Embryonic facial prominence (tissue), 1 donor: ENCODE data around the gene CDH4.

ENCODE experiments used
- DNase-seq: peaks from one replicate; pipeline ENCODE4 v3.0.0-alpha.2; 2016; ENCODE audit errors: extremely low spot score

CDH4 gene

DNA sequence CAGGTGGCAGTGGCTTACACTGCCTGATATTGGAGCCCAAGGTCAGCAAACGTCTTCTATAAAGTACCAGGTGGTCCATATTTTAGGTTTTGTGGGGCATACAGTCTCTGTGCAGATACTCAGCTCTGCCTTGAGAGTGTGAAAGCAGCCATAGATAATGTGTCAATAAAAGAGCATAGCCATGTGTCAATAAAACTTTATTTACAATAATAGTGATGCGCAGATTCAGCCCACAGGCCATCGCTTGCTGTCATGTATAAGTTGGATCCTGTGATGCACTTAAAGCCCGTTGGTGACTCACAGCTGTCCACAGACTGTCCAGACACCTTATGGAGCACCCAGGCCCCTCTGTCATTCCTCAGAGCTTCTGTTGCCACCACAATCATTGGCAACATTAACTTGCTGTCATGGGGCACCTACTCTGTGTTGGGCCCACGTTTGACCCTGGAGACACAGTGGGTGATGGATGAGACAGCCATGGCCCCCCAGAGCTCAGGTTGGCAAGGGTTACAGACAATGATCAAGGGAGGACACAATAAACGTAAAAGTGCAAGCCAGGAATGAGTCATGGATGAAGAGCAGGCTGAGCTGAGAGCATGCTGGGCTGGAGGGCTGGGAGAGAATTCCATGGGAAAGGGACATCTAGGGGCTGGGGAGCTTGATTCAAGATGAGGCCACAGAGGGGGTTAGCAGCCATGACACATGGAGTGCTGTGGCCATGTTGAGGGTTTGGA is 640.0 kb downstream of the CDH4 start:
- no peak for DNase-seq

DNA sequence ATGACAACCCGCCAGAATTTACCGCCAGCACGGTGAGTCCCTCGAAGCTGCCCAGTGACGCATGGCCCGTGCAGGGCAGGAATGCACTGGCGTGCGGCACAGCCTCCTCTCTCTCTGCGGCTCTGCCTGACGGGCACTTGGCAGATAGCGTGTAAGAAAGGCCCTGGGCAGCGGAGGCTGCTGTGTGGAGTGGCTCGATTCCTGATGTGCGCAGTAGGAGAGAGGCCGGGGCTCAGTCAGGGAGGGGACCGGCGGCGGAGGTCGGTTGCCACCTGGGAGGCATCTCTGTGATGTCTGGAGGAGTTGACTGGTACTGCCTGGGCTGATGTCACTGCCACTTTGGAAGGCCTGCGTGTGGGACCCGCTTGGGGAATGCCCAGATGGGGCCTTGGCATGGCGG is 643.0 kb downstream of the CDH4 start:
- no peak for DNase-seq

DNA sequence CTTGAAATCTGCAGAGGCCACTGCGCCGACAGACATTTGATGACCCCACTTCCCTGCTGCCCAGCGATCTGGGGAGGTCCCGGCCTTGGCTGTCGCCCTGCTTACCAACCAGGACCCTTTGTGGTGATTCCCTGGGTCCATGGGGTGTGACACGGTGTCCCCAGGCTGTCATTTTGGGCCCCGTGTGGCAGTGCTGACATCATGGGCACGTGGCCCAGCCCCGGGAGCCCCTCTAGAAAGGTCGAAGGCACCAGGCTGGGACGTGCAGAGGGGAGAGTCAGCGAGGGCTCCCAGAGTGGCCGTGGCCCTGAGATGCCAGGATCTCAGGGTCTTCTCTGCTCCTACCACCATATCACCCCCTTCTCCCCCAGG is 643.6 kb downstream of the CDH4 start:
- DNase-seq: no peak

DNA sequence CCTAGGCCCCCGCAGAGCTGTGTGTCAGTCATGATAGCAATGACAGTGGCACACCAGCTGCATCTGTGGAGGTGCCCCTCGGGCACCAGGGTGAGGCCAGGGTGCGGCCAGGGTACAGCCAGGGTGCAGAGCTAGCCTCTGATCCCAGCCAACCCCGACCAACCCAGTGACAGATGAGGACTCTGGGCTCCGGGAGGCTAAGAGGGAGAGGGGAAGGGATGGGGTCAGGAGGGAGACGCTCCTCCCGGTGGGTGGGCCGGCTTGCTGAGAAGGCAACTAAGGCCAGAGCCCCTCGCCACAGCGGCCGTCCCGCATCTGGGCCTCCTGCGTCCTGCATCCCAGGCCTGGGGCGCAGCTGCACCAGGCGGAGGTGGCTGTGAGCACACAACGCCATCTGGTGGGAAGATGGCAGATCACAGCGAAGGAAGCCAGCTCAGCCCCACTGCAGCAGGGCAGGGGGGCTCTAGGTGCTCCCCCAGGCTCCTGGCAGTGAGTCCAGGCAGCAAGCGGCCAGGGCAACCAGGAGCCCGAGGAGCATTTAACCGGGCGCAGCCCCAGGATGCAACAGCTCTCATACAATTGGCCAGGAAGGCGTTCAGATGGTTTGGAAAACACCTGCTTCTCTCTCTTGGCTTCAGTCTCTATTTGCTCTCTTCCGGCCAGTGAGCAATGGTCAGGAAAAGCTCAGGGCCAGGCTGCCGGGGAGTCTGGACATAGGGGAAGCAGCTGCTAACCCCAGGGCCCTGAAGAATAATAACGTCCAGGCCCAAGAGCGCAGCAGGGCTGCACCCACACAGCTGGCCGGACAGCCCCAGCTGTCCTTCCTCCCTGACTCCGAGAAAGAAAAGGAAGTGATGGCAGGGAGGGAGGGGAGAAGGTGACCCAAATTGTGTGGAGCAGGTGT is 644.2 kb downstream of the CDH4 start:
- no peak for DNase-seq

DNA sequence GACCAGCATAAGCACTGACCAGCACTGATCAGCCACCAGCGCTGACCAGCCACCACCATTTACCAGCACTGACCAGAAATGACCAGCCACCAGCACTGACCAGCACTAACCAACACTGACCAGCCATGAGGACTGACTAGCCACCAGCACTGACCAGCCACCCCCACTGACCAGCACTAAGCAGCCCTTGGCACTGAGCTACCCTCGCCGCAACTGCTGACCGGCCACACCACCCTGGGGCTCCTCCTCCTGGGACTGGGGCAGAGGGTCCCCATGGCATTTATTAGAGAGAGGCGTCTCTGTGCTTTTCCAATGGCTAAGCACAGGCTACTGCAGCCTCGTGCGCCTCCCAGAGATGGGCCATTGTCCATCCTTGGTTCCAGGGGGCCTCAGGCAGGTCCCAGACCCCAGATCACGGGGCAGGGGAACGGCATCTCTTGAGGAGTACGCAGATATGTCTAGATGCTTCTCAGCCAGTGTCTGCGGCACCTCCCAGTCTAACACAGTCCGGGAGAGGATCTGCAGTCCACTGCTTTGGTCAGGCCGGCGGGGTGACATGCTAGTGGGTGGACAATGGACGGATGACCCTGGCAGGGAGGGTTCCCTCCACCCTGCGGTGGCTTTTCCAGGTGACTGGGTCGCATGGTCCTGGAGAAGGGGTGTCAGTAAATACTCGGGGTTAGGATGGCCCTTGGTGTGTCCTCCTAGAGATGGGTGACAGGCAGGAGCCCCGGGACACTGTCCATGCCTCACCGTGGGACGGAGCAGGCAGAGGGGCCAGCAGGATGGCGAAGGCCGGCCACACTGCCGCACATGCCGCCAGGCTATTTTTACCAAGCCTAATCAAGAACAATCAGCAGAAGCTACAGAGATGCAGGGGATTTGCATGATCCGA is 645.6 kb downstream of the CDH4 start:
- no peak for DNase-seq

DNA sequence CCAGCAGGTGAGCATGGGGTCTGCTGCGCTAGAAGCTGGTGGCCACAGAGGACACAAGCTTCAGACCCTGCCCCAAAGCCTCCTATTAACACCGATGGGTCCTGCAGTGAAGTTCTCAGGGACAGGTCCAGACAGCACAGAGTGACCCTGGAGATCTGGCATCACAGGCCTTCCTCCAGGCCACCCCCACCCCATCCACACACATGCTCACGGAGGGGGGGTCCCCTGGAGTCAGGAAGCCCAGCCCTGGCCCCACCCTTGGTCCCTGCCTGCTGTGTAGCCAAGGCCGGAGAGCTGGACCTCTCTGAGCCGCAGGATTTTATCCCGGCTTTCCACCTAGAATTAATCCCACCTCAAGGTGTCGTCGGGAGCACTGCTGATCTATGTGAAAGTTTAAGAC is 646.3 kb downstream of the CDH4 start:
- no peak for DNase-seq

DNA sequence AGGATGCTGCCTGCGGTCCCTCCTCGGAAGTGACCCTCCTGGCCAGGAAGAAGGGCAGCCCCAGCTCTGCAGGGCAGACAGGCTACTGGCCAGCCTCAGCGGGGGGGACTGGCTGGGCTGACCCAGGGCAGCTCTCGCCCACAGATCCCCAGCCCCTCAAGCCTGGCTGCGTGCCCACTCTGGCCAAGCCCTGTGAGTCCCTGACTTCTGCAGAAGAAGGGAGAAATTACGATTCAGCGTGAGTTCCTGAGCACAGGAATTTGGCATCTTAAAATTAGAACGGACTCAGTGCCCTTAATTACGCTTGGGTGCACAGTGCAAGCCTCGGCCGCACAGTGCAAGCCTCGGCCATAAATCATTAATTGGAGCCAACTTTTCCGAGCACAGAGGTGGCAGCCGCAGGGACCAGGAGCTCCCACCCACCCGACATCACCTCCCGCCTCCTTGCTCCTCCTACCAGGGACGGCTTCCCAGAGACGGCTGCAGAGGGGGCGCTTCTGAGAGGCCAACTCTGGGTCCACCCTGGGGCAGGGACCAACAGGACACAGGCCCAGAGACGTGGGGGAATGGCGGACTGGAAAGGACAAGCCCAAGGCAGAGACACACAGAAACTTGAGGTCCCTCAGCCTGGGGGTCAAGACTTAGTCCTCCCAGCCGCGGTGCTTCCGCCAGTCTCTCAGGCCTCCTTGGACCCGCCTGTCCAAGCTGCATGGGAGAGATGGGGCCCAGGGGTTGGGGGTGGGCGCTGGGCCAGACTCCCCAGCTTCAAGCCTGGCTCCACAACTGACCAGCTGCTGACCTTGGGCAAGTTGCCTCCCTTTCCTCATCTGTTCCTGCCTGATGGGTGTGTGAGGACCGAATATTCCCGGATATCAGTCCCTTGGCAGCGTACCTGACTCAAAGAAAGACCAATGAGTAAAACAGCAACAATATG is 648.2 kb downstream of the CDH4 start:
- DNase-seq: no peak

DNA sequence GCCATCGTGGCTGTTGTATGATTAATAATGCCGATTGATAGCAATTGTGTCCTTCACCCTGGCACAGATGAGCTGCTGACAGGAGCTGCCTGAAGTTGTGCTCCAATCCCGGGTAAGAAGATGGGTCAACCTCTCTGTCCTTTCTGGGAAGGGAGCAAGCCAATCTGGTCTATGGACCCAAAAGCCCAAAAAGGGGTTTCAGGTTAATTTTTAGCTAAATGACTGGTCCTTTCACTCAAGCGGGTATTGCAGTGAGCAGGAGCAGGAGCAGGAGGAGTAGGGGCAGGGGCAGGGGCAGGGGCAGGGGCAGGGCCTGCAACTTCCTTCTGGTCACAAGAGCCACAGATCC is 648.9 kb downstream of the CDH4 start:
- no peak for DNase-seq

DNA sequence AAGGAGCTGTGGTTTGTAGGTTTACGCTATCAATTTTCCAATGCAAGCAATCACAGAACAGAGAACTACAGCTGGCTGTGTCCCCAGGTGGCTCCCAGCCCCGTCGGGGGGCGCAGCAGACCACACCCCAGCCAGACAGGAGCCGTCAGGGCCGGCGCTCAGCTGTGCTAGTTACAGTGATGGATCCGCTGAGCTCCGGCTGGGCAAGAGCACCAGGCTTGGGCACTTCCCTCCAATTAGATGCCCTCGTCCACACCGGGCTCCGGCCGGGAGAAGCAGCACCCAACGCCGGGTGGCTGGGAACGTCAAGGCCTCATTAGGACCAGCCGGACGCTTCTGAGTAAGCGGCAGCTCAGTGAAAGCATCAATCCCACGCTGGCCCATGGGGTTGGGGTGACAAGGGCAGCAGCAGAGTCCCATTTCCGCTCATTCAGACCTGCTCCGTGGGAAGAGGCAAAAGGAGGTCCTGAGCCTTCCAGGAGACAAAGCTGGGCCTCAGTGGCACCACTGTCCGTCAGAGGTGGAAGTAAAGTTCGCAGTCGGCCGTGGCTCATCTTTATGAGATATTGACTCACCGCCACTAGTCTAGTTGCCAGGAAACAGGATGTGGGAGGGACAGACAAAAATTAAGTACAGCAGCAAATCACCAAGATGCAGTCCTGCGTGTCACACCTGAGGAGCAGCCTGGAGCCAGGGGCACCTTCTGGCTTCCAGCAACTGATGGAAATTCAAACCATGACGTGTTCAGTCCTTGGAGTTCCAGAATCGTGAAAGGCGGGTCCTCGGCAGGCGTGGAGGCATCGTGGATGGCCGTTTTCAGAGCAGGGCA is 649.5 kb downstream of the CDH4 start:
- no peak for DNase-seq

DNA sequence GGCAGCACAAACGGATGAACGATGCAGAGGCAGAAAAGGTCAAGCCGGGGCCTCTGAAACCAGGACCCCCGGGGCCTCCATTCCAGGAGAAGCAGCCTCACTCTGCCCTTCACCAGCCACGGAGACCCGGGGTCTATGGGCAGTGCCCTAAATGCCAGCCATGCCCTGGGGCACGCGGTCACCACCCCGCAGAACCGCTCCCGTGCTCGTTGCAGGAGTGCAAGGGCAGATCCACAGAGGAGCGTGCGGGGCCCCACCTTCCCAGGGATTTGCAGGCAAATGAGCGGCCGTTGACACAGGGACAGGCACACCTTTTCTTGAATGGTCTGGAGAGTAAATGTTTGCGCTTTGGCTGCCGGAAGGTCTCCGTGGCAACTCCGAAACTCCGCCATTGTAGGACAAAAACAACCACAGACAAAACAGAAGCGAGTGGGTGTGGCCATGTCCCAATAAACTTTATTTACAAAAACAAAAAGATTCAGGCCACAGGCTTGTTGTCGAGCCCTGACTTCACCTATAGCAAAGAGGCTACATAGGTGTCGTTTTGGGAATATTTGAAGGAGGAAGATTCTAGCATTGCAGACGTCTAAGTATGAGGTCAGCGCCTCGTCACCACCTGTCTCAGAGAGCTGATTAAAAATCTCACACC is 650.3 kb downstream of the CDH4 start:
- no peak for DNase-seq

DNA sequence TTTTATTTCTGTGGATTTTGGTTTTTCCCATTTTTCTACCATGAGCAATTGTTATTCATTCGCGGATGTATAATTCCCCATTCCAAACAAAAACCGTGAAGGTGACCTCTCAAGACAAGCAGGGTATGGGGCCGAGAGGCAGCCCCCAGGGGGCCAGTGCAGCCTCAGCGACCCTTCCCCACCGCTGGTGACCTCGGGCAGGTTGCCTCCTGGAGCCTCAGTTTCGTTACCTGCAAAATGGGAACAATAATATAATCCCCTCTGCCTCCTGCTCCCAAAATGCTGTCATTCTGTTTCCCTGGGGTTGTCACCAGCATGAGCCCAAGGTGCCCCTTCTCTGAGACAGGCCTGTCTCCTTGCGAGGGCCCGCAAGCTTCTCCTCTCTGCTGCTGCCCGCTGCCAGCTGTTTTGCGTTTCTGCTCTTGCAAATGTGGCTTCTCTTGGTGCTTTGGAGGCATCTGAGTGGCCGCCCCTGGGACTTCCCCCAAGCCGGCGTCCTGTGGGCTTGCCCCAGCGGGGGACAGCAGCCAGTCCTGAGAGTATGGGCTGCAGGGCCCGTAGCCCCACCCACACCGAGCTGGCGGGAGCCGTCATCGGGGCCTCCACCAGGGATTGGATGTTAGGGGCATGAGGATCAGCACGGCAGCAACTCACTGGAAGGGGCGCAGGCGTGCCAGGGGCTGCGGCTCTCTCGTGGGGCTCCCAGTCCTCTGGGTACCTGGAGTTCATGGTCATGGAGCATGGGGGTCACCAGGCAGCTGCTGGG is 651.7 kb downstream of the CDH4 start:
- no peak for DNase-seq

DNA sequence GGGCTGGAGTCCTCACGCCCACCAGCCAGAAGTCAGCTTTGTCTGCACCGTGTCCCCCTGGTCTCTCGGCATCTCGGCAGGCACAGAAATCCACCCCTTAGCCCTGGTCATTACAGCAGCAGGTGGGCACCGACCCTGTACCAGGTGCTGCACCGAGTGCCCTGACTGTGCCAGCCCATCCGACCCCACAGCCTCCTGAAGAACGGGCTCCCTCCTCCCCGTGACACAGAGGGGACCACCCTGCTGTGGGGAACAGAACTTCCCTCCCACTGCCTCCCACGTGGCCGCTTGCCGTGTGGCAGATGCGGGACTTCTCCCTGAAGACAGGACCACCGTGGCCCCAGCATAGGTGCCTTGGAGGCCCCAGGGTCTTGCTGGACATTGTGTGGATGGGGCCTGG is 652.4 kb downstream of the CDH4 start:
- DNase-seq: no peak

DNA sequence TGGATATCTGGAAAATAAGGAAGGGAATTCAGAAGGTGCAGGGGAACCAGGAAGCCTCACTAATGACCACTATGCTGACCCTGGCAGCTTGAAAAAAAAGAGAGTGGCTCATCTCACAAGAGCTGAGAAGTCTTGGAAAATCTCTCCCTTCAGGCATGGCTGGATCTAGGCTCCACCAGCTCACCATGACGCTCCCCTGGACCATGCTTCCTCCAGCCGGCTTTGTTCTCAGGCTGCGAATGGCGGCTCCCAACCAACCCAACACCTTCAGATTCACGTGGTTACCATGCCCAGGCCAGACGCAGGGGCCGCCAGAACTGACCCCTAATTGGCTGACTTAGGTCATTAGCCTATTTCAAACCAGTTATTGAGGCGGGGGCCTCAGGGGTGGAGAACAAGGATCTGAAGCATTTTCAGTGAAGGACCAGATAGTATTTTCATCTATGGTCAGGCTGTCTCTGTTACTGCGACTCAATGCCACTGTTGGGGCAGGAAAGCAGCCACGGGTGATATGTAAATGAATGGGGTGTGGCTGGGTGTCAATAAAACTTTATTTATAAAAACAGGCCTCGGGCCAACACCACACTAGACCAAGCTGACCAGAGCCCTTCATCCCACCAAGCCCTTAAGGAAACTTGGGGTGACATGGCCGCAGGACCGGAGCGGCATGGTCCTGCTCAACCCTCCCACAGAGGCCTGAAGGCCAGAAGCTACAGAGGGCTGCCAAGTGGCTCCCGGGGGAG is 653.9 kb downstream of the CDH4 start:
- DNase-seq: no peak

DNA sequence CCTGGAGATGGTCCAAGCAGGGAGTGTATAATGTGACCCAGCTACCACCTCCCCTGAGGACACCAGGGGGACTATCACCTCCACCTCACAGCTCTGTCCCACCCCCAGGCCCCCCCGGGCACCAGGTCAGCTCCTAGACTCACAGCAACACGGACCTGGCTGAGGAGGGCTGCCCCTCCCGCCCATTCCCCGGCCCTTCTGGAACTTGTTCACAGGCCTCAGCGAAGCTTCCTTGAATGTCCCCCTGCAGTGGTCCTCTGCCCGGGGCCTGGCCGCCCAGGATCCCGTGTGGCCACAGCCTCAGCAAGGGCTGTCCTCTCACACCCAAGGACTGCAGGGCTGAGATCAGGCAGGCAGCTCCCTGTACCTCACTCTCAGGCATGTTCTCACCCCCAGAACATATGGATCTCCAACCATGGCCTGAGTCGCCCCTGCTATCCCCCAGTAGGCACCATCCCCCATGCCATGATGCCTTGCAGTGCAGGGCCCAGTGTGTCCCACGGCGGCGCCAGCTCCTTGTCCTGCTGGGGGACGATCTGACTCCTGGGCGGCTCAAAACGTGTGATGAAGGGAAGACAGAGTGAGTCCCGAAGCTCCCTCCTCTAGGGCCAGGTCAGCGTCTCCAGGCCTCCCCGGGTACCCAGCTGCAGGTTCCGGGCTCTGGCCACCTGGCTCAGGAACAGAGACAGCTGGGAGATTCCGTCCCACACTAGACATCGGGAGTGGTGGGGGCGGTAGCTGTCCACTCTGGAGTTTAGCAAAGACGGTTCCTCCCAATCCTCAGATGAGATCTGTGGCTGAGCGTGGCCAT is 655.2 kb downstream of the CDH4 start:
- DNase-seq: no peak

DNA sequence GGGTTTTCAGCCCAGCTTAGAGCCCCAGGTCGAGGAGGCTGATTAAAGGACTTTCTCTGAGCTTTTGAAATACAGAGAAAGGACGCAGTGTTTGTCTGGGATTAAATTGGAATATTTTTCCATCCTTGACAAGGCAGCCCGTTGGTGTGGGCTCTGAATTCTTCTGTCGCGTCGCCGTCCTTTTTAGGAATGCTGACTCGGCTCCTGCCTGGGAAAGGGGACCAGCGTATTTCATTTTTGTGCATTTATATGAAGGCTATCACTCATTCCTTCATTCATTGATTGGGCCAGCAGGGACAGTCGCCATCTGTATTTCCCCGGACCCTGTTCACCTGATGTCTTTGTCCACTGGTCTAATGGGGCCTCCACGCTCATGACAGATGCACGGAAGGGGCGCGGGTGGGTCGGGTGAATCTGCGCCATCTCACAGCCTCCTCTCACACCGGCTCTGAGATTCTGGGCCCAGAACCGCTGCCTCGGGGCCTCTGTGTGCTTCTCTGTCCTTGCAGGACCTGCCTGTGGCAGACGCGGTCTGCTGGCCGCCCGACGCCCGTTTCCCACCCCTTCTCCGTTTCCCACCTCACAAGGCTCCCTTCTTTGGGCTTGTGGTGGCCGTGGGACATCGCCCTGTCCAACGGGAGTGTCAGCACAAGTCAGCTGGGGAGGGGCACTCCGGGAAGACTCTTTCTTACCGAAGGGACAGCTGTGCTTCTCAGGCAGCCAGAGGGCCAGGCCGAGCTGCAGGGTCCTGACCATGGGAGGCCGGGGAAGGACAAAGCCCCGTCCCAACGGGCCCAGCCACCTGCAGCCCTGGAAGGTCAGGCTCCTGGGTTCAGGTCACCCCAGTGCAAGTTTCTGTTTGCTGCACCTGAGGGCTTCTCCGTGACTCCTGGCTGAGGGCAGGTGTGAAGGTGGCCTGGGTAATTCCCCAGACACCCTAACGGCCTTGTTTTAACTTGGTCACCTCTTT is 656.3 kb downstream of the CDH4 start:
- no peak for DNase-seq

DNA sequence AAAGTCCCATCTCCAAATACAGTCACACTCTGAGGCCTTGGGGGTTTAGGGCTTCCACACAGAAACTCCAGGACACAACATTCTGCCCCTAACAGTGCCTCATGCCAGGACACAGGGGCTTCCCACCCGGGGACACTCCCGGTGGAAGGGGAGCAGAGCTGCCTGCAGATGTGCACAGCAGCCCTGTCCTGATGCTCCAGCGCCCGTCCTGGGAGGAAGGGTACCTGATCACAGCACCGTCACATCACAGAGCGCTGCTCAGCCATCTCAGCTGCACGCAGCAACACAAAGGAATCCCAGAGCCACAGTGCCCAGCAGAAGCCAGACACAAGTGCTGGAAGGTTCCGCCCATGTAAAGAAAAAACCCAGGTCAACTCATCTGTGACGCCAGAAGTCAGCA is 657.0 kb downstream of the CDH4 start:
- no peak for DNase-seq
